MG63 (cell line): ENCODE data around the gene FGF7. TPM values are rescaled to one million over a fixed set of nuclear protein-coding genes. Genes with fewer than 3 reads are reported as not detected.

ENCODE experiments used
- DNase-seq: peaks from one replicate; pipeline ENCODE4 v3.0.0-alpha.2; 2020
- H3K27me3 ChIP-seq: fragments of 250-450 bp; sonication (Bioruptor Pico); 2 replicates; pipeline ENCODE4 v1.5.1; 2020; ENCODE audit warnings: mild to moderate bottlenecking, moderate library complexity
- H3K36me3 ChIP-seq: fragments of 250-450 bp; sonication (Bioruptor Pico); 2 replicates; pipeline ENCODE4 v1.5.1; 2020; ENCODE audit warnings: mild to moderate bottlenecking, moderate library complexity
- H3K4me3 ChIP-seq: fragments of 250-450 bp; sonication (Bioruptor Pico); 2 replicates; pipeline ENCODE4 v1.5.1; 2020; ENCODE audit warnings: mild to moderate bottlenecking, moderate library complexity
- H3K9me3 ChIP-seq: fragments of 250-450 bp; sonication (Bioruptor Pico); 2 replicates; pipeline ENCODE4 v1.5.1; 2020; ENCODE audit warnings: mild to moderate bottlenecking, moderate library complexity
- total RNA-seq: library from RNA; depleted of rRNA; stranded (reverse); fragments of >200 nt; shearing (Covaris generic); gene quantifications from 2 replicates; pipeline ENCODE4 v1.2.3, GENCODE V29; 2014; ENCODE audit warnings: low replicate concordance; rRNA removed

FGF7 gene
- total RNA-seq, 1 experiment from 2014 or later = 7.1 TPM

GRCh38 chr15:49528289-49528688 is 105.2 kb downstream of the FGF7 start:
- no peak overlapping the region for H3K4me3 ChIP-seq
- no peak for DNase-seq
- H3K27me3 ChIP-seq = no peaks in the 10 kb centered on the region
- H3K9me3 ChIP-seq = peaks cover 7% of the 10 kb centered on the region
- no peaks in the 10 kb centered on the region for H3K36me3 ChIP-seq

- H3K9me3 ChIP-seq = peaks cover 10% of the 10 kb centered on the region
- no peaks in the 10 kb centered on the region for H3K36me3 ChIP-seq
- no peaks in the 10 kb centered on the region for H3K27me3 ChIP-seq
- no peak for DNase-seq
- no peak overlapping the region for H3K4me3 ChIP-seq
These were observed 107.0 kb downstream of the FGF7 start for GRCh38 chr15:49530092-49530491.

Other genes starting within 250 kb of the FGF7 start
- 0.44 and 2.8 TPM in 2 replicates for gene FAM227B, start 197.6 kb downstream of the FGF7 start, total RNA-seq
- gene DTWD1, start 197.8 kb downstream of the FGF7 start, total RNA-seq = 29.3 and 36.2 TPM in 2 replicates